HUES48 (cell line): ENCODE measurements around the gene GOLGA2.

Experiments used
- H3K27ac ChIP-seq: one replicate; pipeline ENCODE4 v1.7.0; 2013; ENCODE audit warnings: low read depth, low read length, inconsistent platforms
- H3K27me3 ChIP-seq: 2 replicates; pipeline ENCODE4 v1.6.1; 2013; ENCODE audit warnings: mild to moderate bottlenecking, low read length; ENCODE audit not compliant: control insufficient read depth, insufficient read depth
- H3K36me3 ChIP-seq: 2 replicates; pipeline ENCODE4 v1.6.1; 2013; ENCODE audit warnings: low read length; ENCODE audit not compliant: control insufficient read depth, insufficient read depth
- H3K4me1 ChIP-seq: 2 replicates; pipeline ENCODE4 v1.6.1; 2013; ENCODE audit warnings: mild to moderate bottlenecking, low read length; ENCODE audit not compliant: control insufficient read depth, insufficient read depth
- H3K4me3 ChIP-seq: 2 replicates; pipeline ENCODE4 v1.5.1; 2013; ENCODE audit warnings: mild to moderate bottlenecking, low read depth, low read length
- H3K9ac ChIP-seq: 2 replicates; pipeline ENCODE4 v1.6.1; 2013; ENCODE audit warnings: mild to moderate bottlenecking, low read depth, low read length, moderate library complexity
- H3K9me3 ChIP-seq: 2 replicates; pipeline ENCODE4 v1.6.1; 2013; ENCODE audit warnings: low read length; ENCODE audit not compliant: control insufficient read depth, insufficient read depth

GOLGA2 gene

DNA sequence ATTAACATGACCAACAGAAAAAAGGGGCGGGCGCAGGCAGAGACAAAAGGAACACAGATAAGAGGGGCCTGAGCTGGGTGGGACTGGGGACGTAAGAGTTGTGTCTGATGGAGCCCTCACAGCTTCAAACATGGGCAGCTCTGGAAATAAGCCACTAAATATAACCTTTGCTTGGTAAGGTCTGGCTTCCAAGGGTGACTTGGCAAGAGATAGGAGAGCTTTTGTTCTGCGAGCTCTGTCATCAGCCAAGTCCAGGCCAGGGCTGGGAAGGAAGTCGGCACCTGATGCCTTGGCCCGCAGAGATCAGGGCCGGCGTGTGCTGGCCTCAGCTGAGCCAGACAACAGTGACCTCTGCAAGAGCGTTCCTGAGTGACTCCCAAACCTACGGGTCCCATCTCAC is 34.7 kb upstream of the GOLGA2 start:
- no peaks in the 10 kb centered on the region for H3K9me3 ChIP-seq
- H3K4me3 ChIP-seq: no peak overlapping the region
- no peaks in the 10 kb centered on the region for H3K4me1 ChIP-seq
- H3K27ac ChIP-seq: no peak overlapping the region
- H3K27me3 ChIP-seq: no peaks in the 10 kb centered on the region
- H3K9ac ChIP-seq: no peak overlapping the region
- H3K36me3 ChIP-seq: peaks cover 57% of the 10 kb centered on the region

DNA sequence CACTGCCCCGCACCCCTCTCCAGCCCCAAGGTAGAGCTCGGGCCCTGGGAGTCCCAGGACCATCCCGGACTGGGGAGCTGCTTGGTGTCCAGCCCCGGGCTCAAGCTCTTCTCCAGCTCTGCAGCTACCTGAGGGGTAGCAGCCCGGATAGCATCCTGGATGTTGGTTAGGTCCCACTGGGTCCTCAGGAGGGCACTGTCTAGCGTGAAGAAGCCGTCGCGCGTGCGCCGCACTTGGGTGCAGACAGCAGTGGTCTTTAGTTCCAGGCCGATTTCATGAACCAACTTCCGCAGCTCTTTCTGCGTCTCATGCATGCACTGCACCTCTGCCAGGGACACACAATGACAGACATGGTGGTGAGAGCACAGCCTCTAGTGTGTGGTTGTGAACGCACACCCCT is 33.7 kb upstream of the GOLGA2 start:
- Histone ChIP-seq H3K4me3 (no peak overlapping the region), H3K27me3 (no peaks in the 10 kb centered on the region), H3K27ac (no peak overlapping the region), H3K9me3 (no peaks in the 10 kb centered on the region), H3K9ac (no peak overlapping the region), H3K36me3 (peaks cover 49% of the 10 kb centered on the region), H3K4me1 (no peaks in the 10 kb centered on the region)

DNA sequence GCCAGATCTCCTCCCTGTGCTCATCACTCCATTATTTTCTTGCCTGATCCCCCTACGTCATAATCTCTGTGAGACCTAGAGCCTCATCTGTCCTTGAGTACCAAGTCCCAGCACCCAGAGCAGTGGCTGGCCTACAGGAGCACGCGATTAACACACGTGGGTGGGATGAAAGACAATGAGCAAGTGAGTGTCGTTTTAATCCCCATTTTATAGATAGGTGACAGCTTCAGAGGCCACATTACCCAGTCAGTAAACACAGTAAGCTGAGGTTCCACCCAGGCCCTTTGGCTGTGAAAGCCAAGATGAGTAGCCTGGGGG is 29.1 kb upstream of the GOLGA2 start:
- Histone ChIP-seq H3K27me3 (no peaks in the 10 kb centered on the region), H3K9ac (no peak overlapping the region), H3K27ac (no peak overlapping the region), H3K4me1 (no peaks in the 10 kb centered on the region), H3K9me3 (no peaks in the 10 kb centered on the region), H3K4me3 (no peak overlapping the region), H3K36me3 (peaks cover 17% of the 10 kb centered on the region)

GRCh38 chr9:128304136-128304970 is 28.5 kb upstream of the GOLGA2 start:
- H3K27ac ChIP-seq: no peak overlapping the region
- no peaks in the 10 kb centered on the region for H3K27me3 ChIP-seq
- H3K36me3 ChIP-seq: peaks cover 11% of the 10 kb centered on the region
- H3K9ac ChIP-seq: no peak overlapping the region
- H3K9me3 ChIP-seq: no peaks in the 10 kb centered on the region
- no peaks in the 10 kb centered on the region for H3K4me1 ChIP-seq
- no peak overlapping the region for H3K4me3 ChIP-seq

DNA sequence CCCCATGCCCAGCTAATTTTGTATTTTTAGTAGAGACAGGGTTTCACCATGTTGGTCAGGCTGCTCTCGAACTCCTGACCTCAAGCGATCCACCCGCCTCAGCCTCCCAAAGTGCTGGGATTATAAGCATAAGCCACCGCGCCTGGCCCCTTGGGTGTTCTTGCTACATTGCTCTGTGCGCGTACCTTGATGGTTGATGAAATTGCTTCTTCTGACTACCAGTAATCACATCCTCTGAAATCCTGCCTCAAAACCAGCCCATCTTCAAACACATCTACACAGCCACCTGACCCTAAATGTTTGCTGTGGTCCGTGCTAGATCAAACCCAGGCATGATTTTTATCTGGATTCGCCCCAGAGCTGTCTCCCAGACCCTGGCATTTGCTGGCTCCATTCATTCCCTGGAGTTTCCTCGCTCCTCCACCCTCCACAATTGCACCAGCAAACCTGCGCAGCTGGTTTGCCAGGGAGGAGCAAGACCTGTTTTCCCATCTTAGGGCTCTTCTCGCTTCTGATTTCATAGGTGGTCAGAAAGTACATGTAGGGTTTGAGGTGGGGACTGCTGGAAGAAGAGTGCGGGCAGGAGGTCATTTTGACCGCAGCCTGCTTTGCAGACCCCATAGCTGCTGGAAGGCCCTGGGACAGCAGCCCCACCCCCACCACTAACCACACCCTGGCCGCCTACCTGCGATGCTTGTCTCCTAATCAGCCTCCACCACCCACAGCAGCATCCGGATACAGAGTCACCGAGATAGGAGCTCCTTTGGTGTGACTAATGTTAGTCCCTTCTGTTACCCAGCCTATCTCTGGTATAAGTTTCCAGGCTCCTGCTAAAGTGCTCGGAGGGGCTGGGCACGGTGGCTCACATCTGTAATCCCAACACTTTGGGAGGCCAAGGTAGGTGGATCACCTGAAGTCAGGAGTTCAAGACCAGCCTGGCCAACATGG is 23.0 kb upstream of the GOLGA2 start:
- H3K4me3 ChIP-seq: no peak overlapping the region
- no peaks in the 10 kb centered on the region for H3K27me3 ChIP-seq
- H3K9me3 ChIP-seq: no peaks in the 10 kb centered on the region
- no peaks in the 10 kb centered on the region for H3K36me3 ChIP-seq
- no peak overlapping the region for H3K27ac ChIP-seq
- H3K4me1 ChIP-seq: no peaks in the 10 kb centered on the region
- H3K9ac ChIP-seq: no peak overlapping the region

GRCh38 chr9:128297221-128297773 is 21.5 kb upstream of the GOLGA2 start:
- no peak overlapping the region for H3K4me3 ChIP-seq
- H3K27ac ChIP-seq: no peak overlapping the region
- H3K9me3 ChIP-seq: no peaks in the 10 kb centered on the region

GRCh38 chr9:128296340-128297220 is 20.8 kb upstream of the GOLGA2 start:
- no peak overlapping the region for H3K27ac ChIP-seq
- H3K4me1 ChIP-seq: no peaks in the 10 kb centered on the region
- no peaks in the 10 kb centered on the region for H3K36me3 ChIP-seq
- H3K9me3 ChIP-seq: no peaks in the 10 kb centered on the region
- no peak overlapping the region for H3K4me3 ChIP-seq
- H3K9ac ChIP-seq: no peak overlapping the region
- H3K27me3 ChIP-seq: no peaks in the 10 kb centered on the region

More at GRCh38 chr9:128297221-128297773, 21.5 kb upstream of the GOLGA2 start:
- no peak overlapping the region for H3K9ac ChIP-seq
- no peaks in the 10 kb centered on the region for H3K27me3 ChIP-seq
- no peaks in the 10 kb centered on the region for H3K36me3 ChIP-seq
- H3K4me1 ChIP-seq: no peaks in the 10 kb centered on the region

DNA sequence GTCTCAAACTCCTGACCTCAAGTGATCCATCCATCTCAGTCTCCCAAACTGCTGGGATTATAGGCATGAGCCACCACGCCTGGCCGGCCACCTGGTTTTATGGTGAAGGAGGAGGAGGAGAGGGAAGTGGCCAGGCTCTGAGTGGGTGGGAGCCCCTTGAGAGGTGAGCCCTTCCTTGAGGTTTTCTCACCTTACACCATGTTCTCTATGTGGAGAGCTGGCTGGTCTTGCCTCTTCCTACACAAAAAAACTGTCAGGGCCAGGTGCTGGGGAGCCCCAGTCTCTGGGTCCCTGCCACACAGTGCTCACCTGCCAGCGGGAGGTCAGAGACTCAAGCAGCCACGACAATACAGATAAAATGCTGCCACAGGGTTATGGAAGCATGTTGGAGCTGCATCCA is 18.3 kb upstream of the GOLGA2 start:
- H3K27ac ChIP-seq: no peak overlapping the region

DNA sequence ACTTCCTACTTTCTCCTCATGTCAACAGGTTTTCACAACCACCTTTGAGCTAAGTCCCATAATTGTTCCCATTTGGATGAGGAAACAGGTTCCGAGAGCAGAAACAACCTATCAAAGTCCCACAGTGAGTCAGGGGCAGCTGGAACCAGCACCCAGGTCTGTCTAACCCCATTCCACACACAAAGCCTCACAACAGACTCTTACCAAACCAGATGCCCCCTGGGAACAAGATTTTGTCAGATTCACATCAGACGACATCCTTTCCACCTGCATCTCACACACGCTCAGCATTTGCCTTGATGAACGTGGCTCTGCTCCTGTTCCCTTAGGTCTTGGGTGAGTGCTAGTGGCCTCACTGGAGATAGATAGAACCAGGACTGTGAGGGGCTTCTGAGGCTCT is 17.3 kb upstream of the GOLGA2 start:
- Histone ChIP-seq H3K4me1 (no peaks in the 10 kb centered on the region), H3K9me3 (no peaks in the 10 kb centered on the region), H3K4me3 (no peak overlapping the region), H3K36me3 (peaks cover 6% of the 10 kb centered on the region; the same call in 1 of the 2 replicates), H3K9ac (no peak overlapping the region), H3K27ac (no peak overlapping the region), H3K27me3 (no peaks in the 10 kb centered on the region)

More for the DNA sequence above, 18.3 kb upstream of the GOLGA2 start:
- Histone ChIP-seq H3K9me3 (no peaks in the 10 kb centered on the region), H3K36me3 (no peaks in the 10 kb centered on the region), H3K9ac (no peak overlapping the region), H3K4me1 (no peaks in the 10 kb centered on the region), H3K27me3 (no peaks in the 10 kb centered on the region), H3K4me3 (no peak overlapping the region)

DNA sequence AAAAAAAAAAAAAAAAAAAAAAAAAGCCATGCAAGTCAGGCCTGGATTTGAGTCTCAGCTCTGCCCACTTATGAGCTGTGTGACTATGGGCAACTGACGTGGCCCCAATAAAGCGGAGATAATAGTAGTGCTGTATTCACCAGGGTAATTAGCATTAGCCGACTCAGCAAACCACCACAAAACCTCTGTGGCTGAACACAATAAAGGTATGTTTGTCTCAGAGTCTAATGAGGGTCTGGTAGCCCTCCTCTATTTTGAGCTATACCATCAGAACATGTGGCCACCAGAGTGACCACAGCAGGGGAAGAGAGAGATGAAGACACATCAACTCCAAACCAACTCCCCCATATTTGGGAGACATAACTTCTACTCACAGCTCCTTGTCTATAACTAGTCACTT is 16.2 kb upstream of the GOLGA2 start:
- no peak overlapping the region for H3K27ac ChIP-seq
- H3K4me3 ChIP-seq: no peak overlapping the region
- no peaks in the 10 kb centered on the region for H3K9me3 ChIP-seq
- H3K27me3 ChIP-seq: no peaks in the 10 kb centered on the region
- H3K9ac ChIP-seq: no peak overlapping the region
- peaks cover 12% of the 10 kb centered on the region; the same call in 1 of the 2 replicates for H3K36me3 ChIP-seq
- no peaks in the 10 kb centered on the region for H3K4me1 ChIP-seq
